HepG2 (cell line): ENCODE data around the gene IQCN. TPM values are rescaled to one million over a fixed set of nuclear protein-coding genes. Genes with fewer than 3 reads are reported as not detected.
A peak's percentile ranks its signal among the peaks of the same experiment; 100 is the strongest.

Source experiments
- ATAC-seq: fragments of 200-7000 bp; cut with Tn5 transposase; 3 replicates; pipeline ENCODE4 v1.9.1; 2020; ENCODE audit warnings: mild to moderate bottlenecking, moderate library complexity
- BruUV-seq: library from RNA; stranded (reverse); fragments of 400-500 nt; replicated peaks from 2 replicates; lab custom pipeline; 2021; lab: Mats Ljungman, UMichigan
- CTCF ChIA-PET: fragments of 300-600 bp; formaldehyde crosslinking; extraction: SDS; loops from one replicate; lab custom pipeline; 2021; ENCODE audit warnings: low total read pairs, inconsistent platforms, low intra/inter-chr PET ratio; lab: Yijun Ruan, JAX
- POLR2A ChIA-PET: fragments of 350-600 bp; sonication (Branson Sonifier 250); formaldehyde crosslinking; loops from one replicate; lab custom pipeline; 2020; ENCODE audit warnings: antibody characterized with exemption, inconsistent platforms; lab: Yijun Ruan, JAX
- DNase-seq: peaks from one replicate; pipeline ENCODE4 v3.0.0-alpha.2; 2015; ENCODE audit warnings: low spot score
- FAIRE-seq: peaks from 3 replicates; lab custom pipeline; 2011; peaks lifted over from hg19 to GRCh38; lab: Jason Lieb, UNC
- H2AFZ ChIP-seq: one replicate; pipeline ENCODE4 v1.6.1; 2011; ENCODE audit warnings: low read length, inconsistent platforms
- H3K27ac ChIP-seq: fragments of 300-600 bp; 3 replicates; pipeline ENCODE4 v1.8.0; 2011; ENCODE audit warnings: mixed run types, mild to moderate bottlenecking, mixed read lengths, low read length, inconsistent platforms; ENCODE audit not compliant: insufficient read depth; ENCODE audit errors: extremely low read length
- H3K27me3 ChIP-seq, 2 experiments: fragments of 200-600 bp in 1 of 2; 2 replicates in 1 of 2; 3 replicates in 1 of 2; pipeline versions ENCODE4 v1.6.0 to v1.8.0; 2011; ENCODE audit warnings: low read length in 2 of 2, mild to moderate bottlenecking in 2 of 2, moderate library complexity in 2 of 2, inconsistent platforms in 1 of 2; ENCODE audit not compliant: insufficient read depth in 2 of 2, control insufficient read depth in 1 of 2
- H3K36me3 ChIP-seq, 2 experiments: fragments of 200-600 bp in 1 of 2; replicated peaks in 1 of 2; 2 replicates in 1 of 2; 3 replicates in 1 of 2; pipeline versions ENCODE4 v1.5.1 to v1.8.0; 2011; ENCODE audit warnings: low read length in 2 of 2, inconsistent platforms in 1 of 2; ENCODE audit not compliant: insufficient read depth in 2 of 2, control insufficient read depth in 1 of 2
- H3K4me1 ChIP-seq: 2 replicates; pipeline ENCODE4 v1.5.1; 2012; ENCODE audit warnings: low read length, inconsistent platforms; ENCODE audit not compliant: insufficient read depth
- H3K4me2 ChIP-seq: 2 replicates; pipeline ENCODE4 v1.6.0; 2011; ENCODE audit warnings: low read depth, low read length, inconsistent platforms
- H3K4me3 ChIP-seq, 3 experiments: fragments of 200-600 bp in 1 of 3; sonication (generic), shearing (Covaris generic) in 1 of 3; replicated peaks in 1 of 3; 2 replicates each; pipeline ENCODE4 v1.5.1; 2011 to 2016; ENCODE audit warnings: low read length in 3 of 3, inconsistent platforms in 2 of 3, low read depth in 2 of 3, mild to moderate bottlenecking in 2 of 3, control low read depth in 1 of 3, mixed read lengths in 1 of 3; ENCODE audit not compliant: insufficient read depth in 1 of 3
- H3K79me2 ChIP-seq: one replicate; pipeline ENCODE4 v1.6.1; 2011; ENCODE audit warnings: low read length, inconsistent platforms; ENCODE audit not compliant: insufficient read depth
- H3K9ac ChIP-seq: 2 replicates; pipeline ENCODE4 v1.6.0; 2011; ENCODE audit warnings: mild to moderate bottlenecking, low read depth, low read length, inconsistent platforms; ENCODE audit not compliant: insufficient read depth
- H3K9me3 ChIP-seq: 2 replicates; pipeline ENCODE4 v1.5.1; 2012; ENCODE audit warnings: mild to moderate bottlenecking, low read length
- H4K20me1 ChIP-seq: 2 replicates; pipeline ENCODE4 v1.6.0; 2011; ENCODE audit warnings: inconsistent platforms, mild to moderate bottlenecking, low read length, moderate library complexity; ENCODE audit not compliant: insufficient read depth
- FOSL2 ChIP-seq: sonication (generic); formaldehyde crosslinking; IDR thresholded peaks from 2 replicates; pipeline ENCODE4 v1.4.0; 2020; ENCODE audit warnings: missing genetic modification reagents
- GMEB1 ChIP-seq: sonication (generic); formaldehyde crosslinking; IDR thresholded peaks from 2 replicates; pipeline ENCODE4 v1.5.1; 2020; ENCODE audit warnings: missing genetic modification reagents, mild to moderate bottlenecking, borderline replicate concordance
- NFKBIZ ChIP-seq: IDR thresholded peaks from 2 replicates; pipeline ENCODE4 v1.6.1; 2018; ENCODE audit warnings: missing genetic modification reagents, missing compliant biosample characterization
- TFDP2 ChIP-seq: sonication (generic); formaldehyde crosslinking; IDR thresholded peaks from 2 replicates; pipeline ENCODE4 v1.4.0; 2020; ENCODE audit warnings: missing genetic modification reagents
- ZBTB33 ChIP-seq: sonication (generic); formaldehyde crosslinking; IDR thresholded peaks from 2 replicates; pipeline ENCODE4 v1.4.0; 2020; ENCODE audit warnings: missing genetic modification reagents
- ZBTB38 ChIP-seq: sonication (generic); formaldehyde crosslinking; IDR thresholded peaks from 2 replicates; pipeline ENCODE4 v1.5.1; 2020; ENCODE audit warnings: mild to moderate bottlenecking, missing genetic modification reagents
- ZNF451 ChIP-seq: sonication (generic); formaldehyde crosslinking; IDR thresholded peaks from 2 replicates; pipeline ENCODE4 v1.5.0; 2020; ENCODE audit warnings: mild to moderate bottlenecking, missing genetic modification reagents
- ZNF615 ChIP-seq: sonication (generic); formaldehyde crosslinking; IDR thresholded peaks from 2 replicates; pipeline ENCODE4 v1.5.0; 2020; ENCODE audit warnings: mild to moderate bottlenecking, missing genetic modification reagents, borderline replicate concordance
- ZNF616 ChIP-seq: sonication (generic); formaldehyde crosslinking; IDR thresholded peaks from 2 replicates; pipeline ENCODE4 v1.5.0; 2020; ENCODE audit warnings: low read depth, mild to moderate bottlenecking, missing genetic modification reagents
- WGBS: methylation state at CpG from one replicate; pipeline ENCODE4 v1.1.6; 2017; ENCODE audit warnings: low lambda C conversion rate; 5-methylcytosine and 5-hydroxymethylcytosine counted together
- in situ Hi-C: cut with HindIII; loops from 2 replicates; pipeline ENCODE4 v1.10.0; 2017; ENCODE audit warnings: low pct_unique_long_range_greater_than_20kb; ENCODE audit not compliant: extremely low pct_ligation_motif_present
- intact Hi-C: fragments of 100-400 bp; cut with micrococcal nuclease; formaldehyde crosslinking; loops from one replicate; pipeline ENCODE4 v1.10.0; 2022; ENCODE audit not compliant: unreplicated experiment
- polyA plus RNA-seq, 8 experiments: library from polyadenylated mRNA; depleted of rRNA in 3 of 8; stranded (reverse) in 7 of 8; unstranded in 1 of 8; fragments of >200 nt; fragmentation: Illumina TruSeq in 4 of 8; extraction: Trizol in 4 of 8; gene quantifications; 2 replicates each; pipeline versions ENCODE4 v1.2.1 to v1.2.3, GENCODE V29; 2011 to 2016; ENCODE audit warnings: low read depth in 4 of 8, missing spikeins in 1 of 8, mixed read lengths in 1 of 8; ENCODE audit not compliant: insufficient read depth in 1 of 8
- total RNA-seq, 5 experiments: library from RNA; depleted of rRNA; stranded (reverse); fragments of >200 nt; fragmentation: Illumina TruSeq; extraction: Trizol; gene quantifications; 2 replicates each; pipeline ENCODE4 v1.2.3, GENCODE V29; 2016; ENCODE audit warnings: low read depth in 1 of 5
- TF ChIP-seq, protein P1 (sequence below), 2 experiments: sonication (generic) in 1 of 2; formaldehyde crosslinking in 1 of 2; IDR thresholded peaks; 2 replicates each; pipeline versions ENCODE4 v1.4.0 to v1.6.1; 2018 to 2020; ENCODE audit warnings: missing genetic modification reagents in 2 of 2, borderline replicate concordance in 1 of 2, low read depth in 1 of 2, mild to moderate bottlenecking in 1 of 2, missing biosample characterization in 1 of 2

The IQCN gene
- total and polyA plus RNA-seq, 2 of the 13 experiments (the other 11 are each of a cell fraction or from before 2014, with no cell fraction given): 0.04 to 0.18 TPM

DNA sequence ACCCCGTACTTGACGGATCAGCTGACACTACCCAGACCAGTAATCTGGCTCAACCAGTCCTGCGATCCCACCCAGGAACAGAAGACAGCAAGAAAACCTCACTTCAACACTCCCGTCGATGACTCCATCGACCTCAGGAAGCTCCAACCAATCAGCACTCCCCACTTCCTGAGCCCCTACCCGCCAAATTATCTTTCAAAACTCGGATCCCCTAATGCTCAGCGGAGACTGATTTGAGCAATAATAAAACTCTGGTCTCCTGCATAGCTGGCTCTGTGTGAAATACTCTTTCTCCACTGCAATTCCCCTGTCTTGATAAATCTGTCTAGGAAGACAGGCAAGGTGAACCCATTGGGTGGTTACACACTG is 47.5 kb upstream of the IQCN start:
- no peaks in the 10 kb centered on the region for H3K36me3 ChIP-seq
- ATAC-seq (no peak), DNase-seq (no peak), FAIRE-seq (peak; percentile 34)
- H3K79me2 ChIP-seq: peaks cover 21% of the 10 kb centered on the region
- 60% methylated on average over 9 of the region's 9 CpGs for WGBS
- ChIA-PET CTCF (interaction anchor here (3.5 kb wide), 1 partner anchor 43 kb away, joined by 50 read pairs; no protein-coding TSS in a partner anchor), POLR2A (interaction anchor here (1.2 to 11.4 kb wide), 12 partner anchors 9 to 167 kb away, joined by 3 to 278 read pairs (median 8); partner anchors contain the start of genes GDF15, IQCN and JUND)
- TF ChIP-seq ZBTB38 (CRISPR knock-in tag) (peak; percentile 80), FOSL2 (CRISPR knock-in tag) (peak; percentile 2; the same call in 1 of the 2 replicates), NFKBIZ (CRISPR knock-in tag) (no peak), GMEB1 (CRISPR knock-in tag) (no peak), ZBTB33 (CRISPR knock-in tag) (0 out of 2 replicates have a peak, but pooled peaks have one; percentile 43), ZNF615 (CRISPR knock-in tag) (no peak), ZNF616 (CRISPR knock-in tag) (no peak), TFDP2 (CRISPR knock-in tag) (no peak), ZNF451 (CRISPR knock-in tag) (peak; percentile 3; the same call in 1 of the 2 replicates)
- TF ChIP-seq, protein P1, sequence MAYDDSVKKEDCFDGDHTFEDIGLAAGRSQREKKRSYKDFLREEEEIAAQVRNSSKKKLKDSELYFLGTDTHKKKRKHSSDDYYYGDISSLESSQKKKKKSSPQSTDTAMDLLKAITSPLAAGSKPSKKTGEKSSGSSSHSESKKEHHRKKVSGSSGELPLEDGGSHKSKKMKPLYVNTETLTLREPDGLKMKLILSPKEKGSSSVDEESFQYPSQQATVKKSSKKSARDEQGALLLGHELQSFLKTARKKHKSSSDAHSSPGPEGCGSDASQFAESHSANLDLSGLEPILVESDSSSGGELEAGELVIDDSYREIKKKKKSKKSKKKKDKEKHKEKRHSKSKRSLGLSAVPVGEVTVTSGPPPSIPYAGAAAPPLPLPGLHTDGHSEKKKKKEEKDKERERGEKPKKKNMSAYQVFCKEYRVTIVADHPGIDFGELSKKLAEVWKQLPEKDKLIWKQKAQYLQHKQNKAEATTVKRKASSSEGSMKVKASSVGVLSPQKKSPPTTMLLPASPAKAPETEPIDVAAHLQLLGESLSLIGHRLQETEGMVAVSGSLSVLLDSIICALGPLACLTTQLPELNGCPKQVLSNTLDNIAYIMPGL (CRISPR knock-in tag; IDR thresholded peaks at IDR 0.05; ENCODE audit: borderline replicate concordance in 1 of 2, low read depth in 1 of 2): no peak; a peak in 1 of 4 replicates
- H3K4me2 ChIP-seq: peak overlapping the region; percentile 81
- BruUV-seq: no TSS peak
- H4K20me1 ChIP-seq: no peaks in the 10 kb centered on the region
- H3K9ac ChIP-seq: peak overlapping the region; percentile 90
- intact Hi-C loops (loop anchor here (5.0 kb wide), 1 partner anchor 119 kb away; the partner anchor contains the start of gene RAB3A), in situ Hi-C loops (loop anchor here (5.0 kb wide), 1 partner anchor 44 kb away; no protein-coding TSS in a partner anchor)
- peak overlapping the region; percentile 69 to 80 (median 72) for H3K4me3 ChIP-seq
- H3K4me1 ChIP-seq: peaks cover 77% of the 10 kb centered on the region
- no peaks in the 10 kb centered on the region for H3K9me3 ChIP-seq
- peak overlapping the region; percentile 84 for H3K27ac ChIP-seq
- no peak overlapping the region for H2AFZ ChIP-seq
- H3K27me3 ChIP-seq: no peaks in the 10 kb centered on the region
